NCI-H82 treated with DMSO at 0.1 percent for 48 hours (cell line): ENCODE results near the gene CDH12.
"Not testable (repeated sequence)": the region's sequence is repeated elsewhere in the genome, so short reads cannot be mapped to it uniquely, and the experiment has no call there.

ENCODE experiments used
- DNase-seq: peaks from one replicate; lab custom pipeline; 2025; ENCODE audit not compliant: unreplicated experiment; lab: John Stamatoyannopoulos, UW

CDH12 gene

GRCh38 chr5:22053195-22053594, 799.9 kb downstream of the CDH12 start:
- DNase-seq = no peak

- DNase-seq = no peak
Observed at GRCh38 chr5:22051881-22052280, 801.3 kb downstream of the CDH12 start.

GRCh38 chr5:22050931-22051330, 802.2 kb downstream of the CDH12 start:
- DNase-seq = no peak

- no peak for DNase-seq
Observed at GRCh38 chr5:22044229-22044628, 808.9 kb downstream of the CDH12 start.

- no peak for DNase-seq
Observed at GRCh38 chr5:22036061-22036460, 817.1 kb downstream of the CDH12 start.

- no peak for DNase-seq
Observed at GRCh38 chr5:22033066-22033465, 820.1 kb downstream of the CDH12 start.

- no peak for DNase-seq
Observed at GRCh38 chr5:22023784-22024183, 829.4 kb downstream of the CDH12 start.

GRCh38 chr5:22012893-22013292, 840.3 kb downstream of the CDH12 start:
- not testable (repeated sequence) for DNase-seq

- DNase-seq = not testable (repeated sequence)
Observed at GRCh38 chr5:22010808-22011207, 842.3 kb downstream of the CDH12 start.

GRCh38 chr5:22001097-22001496, 852.0 kb downstream of the CDH12 start:
- DNase-seq = not testable (repeated sequence)

- not testable (repeated sequence) for DNase-seq
Observed at GRCh38 chr5:21985799-21986198, 867.3 kb downstream of the CDH12 start.

GRCh38 chr5:21951571-21951970, 901.6 kb downstream of the CDH12 start:
- not testable (repeated sequence) for DNase-seq

GRCh38 chr5:21931116-21931515, 922.0 kb downstream of the CDH12 start:
- DNase-seq = peak; percentile 51

- DNase-seq = no peak
Observed at GRCh38 chr5:21919414-21920022, 933.6 kb downstream of the CDH12 start.

- DNase-seq = no peak
Observed at GRCh38 chr5:21918451-21918850, 934.7 kb downstream of the CDH12 start.

- DNase-seq = peak; percentile 3
Observed at GRCh38 chr5:21910731-21911130, 942.4 kb downstream of the CDH12 start.

GRCh38 chr5:21895766-21896350, 957.3 kb downstream of the CDH12 start:
- no peak for DNase-seq

- no peak for DNase-seq
Observed at GRCh38 chr5:21893161-21893560, 960.0 kb downstream of the CDH12 start.

- DNase-seq = no peak
Observed at GRCh38 chr5:21889581-21889980, 963.6 kb downstream of the CDH12 start.

- no peak for DNase-seq
Observed at GRCh38 chr5:21882074-21882745, 970.9 kb downstream of the CDH12 start.

GRCh38 chr5:21880164-21880563, 973.0 kb downstream of the CDH12 start:
- no peak for DNase-seq

GRCh38 chr5:21862986-21863385, 990.2 kb downstream of the CDH12 start:
- no peak for DNase-seq
